ENCODE measurements around the gene ZNF417.

DNA sequence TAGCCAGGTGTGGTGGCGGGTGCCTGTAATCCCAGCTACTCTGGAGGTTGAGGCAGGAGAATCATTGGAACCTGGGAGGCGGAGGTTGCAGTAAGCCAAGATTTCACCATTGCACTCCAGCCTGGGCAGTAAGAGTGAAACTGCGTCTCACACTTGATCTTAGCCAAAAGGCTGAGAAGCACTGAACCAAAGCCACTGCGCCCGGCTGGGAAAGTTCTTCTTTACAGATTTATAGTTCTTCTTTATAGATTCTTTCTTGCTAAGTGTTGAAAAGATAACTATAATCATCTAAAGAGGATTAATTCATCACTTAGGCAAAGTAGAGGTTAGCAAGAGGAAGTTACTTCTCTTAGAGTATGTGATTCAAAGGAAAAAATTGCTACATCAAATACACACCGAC is 11.1 kb downstream of the ZNF417 start:
- no peak for TF ChIP-seq ZFP30 (CRISPR knock-in tag; IDR thresholded peaks at IDR 0.05)
- TF ChIP-seq, protein P1, sequence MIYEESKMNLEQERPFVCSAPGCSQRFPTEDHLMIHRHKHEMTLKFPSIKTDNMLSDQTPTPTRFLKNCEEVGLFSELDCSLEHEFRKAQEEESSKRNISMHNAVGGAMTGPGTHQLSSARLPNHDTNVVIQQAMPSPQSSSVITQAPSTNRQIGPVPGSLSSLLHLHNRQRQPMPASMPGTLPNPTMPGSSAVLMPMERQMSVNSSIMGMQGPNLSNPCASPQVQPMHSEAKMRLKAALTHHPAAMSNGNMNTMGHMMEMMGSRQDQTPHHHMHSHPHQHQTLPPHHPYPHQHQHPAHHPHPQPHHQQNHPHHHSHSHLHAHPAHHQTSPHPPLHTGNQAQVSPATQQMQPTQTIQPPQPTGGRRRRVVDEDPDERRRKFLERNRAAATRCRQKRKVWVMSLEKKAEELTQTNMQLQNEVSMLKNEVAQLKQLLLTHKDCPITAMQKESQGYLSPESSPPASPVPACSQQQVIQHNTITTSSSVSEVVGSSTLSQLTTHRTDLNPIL (CRISPR knock-in tag; IDR thresholded peaks at IDR 0.05; ENCODE audit: low read depth), result no peak
